OCI-LY1 (cell line): ENCODE results near the gene COL20A1.

Experiments
- H2AFZ ChIP-seq: fragments of 200-600 bp; sonication (generic), shearing (Covaris generic); 2 replicates; pipeline ENCODE4 v1.6.0; 2014; ENCODE audit warnings: antibody characterized with exemption, mild to moderate bottlenecking, low read length
- H3F3A ChIP-seq: fragments of 200-600 bp; sonication (generic), shearing (Covaris generic); 2 replicates; pipeline ENCODE4 v1.6.0; 2014; ENCODE audit warnings: mild to moderate bottlenecking, antibody characterized with exemption, low read length, moderate library complexity; ENCODE audit not compliant: insufficient read depth
- H3K27ac ChIP-seq: fragments of 200-600 bp; sonication (generic); 2 replicates; pipeline ENCODE4 v1.5.1; 2014; ENCODE audit warnings: low read length, mixed run types, mild to moderate bottlenecking, low read depth; ENCODE audit not compliant: poor library complexity, severe bottlenecking
- H3K27me3 ChIP-seq: fragments of 200-600 bp; sonication (generic); 2 replicates; pipeline ENCODE4 v1.6.0; 2014; ENCODE audit warnings: antibody characterized with exemption, mild to moderate bottlenecking, low read length, moderate library complexity; ENCODE audit not compliant: insufficient read depth
- H3K36me3 ChIP-seq: fragments of 200-600 bp; sonication (generic); 2 replicates; pipeline ENCODE4 v1.6.1; 2014; ENCODE audit warnings: mild to moderate bottlenecking, antibody characterized with exemption, low read length, moderate library complexity, mixed read lengths; ENCODE audit not compliant: insufficient read depth
- H3K4me1 ChIP-seq: fragments of 200-600 bp; sonication (generic); 2 replicates; pipeline ENCODE4 v1.5.1; 2014; ENCODE audit warnings: mild to moderate bottlenecking, low read length, moderate library complexity; ENCODE audit not compliant: insufficient read depth, severe bottlenecking
- H3K4me2 ChIP-seq: fragments of 200-600 bp; sonication (generic), shearing (Covaris generic); 2 replicates; pipeline ENCODE4 v1.6.1; 2014; ENCODE audit warnings: low read length
- H3K4me3 ChIP-seq: fragments of 200-600 bp; sonication (generic); 2 replicates; pipeline ENCODE4 v1.5.1; 2014; ENCODE audit warnings: low read length, low read depth, mild to moderate bottlenecking, mixed read lengths; ENCODE audit not compliant: poor library complexity, severe bottlenecking
- H3K79me2 ChIP-seq: fragments of 200-600 bp; shearing (Covaris generic); 2 replicates; pipeline ENCODE4 v1.6.1; 2016; ENCODE audit warnings: mixed run types, low read length, mixed read lengths; ENCODE audit not compliant: insufficient read depth
- H3K9ac ChIP-seq: fragments of 200-600 bp; sonication (generic), shearing (Covaris generic); 2 replicates; pipeline ENCODE4 v1.6.1; 2014; ENCODE audit warnings: mild to moderate bottlenecking, low read length, mixed read lengths
- H3K9me2 ChIP-seq: fragments of 200-600 bp; sonication (generic), shearing (Covaris generic); 2 replicates; pipeline ENCODE4 v1.6.1; 2014; ENCODE audit warnings: low read depth, mild to moderate bottlenecking, low read length, mixed read lengths
- H3K9me3 ChIP-seq: fragments of 200-600 bp; shearing (Covaris generic); 2 replicates; pipeline ENCODE4 v1.6.1; 2014; ENCODE audit warnings: low read length, mixed read lengths
- H4K20me1 ChIP-seq: fragments of 200-600 bp; sonication (generic), shearing (Covaris generic); 2 replicates; pipeline ENCODE4 v1.6.0; 2016; ENCODE audit warnings: mild to moderate bottlenecking, low read length; ENCODE audit not compliant: insufficient read depth
- EZH2 ChIP-seq: fragments of 200-600 bp; sonication (generic), shearing (Covaris generic); IDR thresholded peaks from 2 replicates; pipeline ENCODE4 v1.8.0; 2017; ENCODE audit warnings: borderline replicate concordance, mixed run types, mild to moderate bottlenecking, antibody characterized with exemption, low read length, moderate library complexity, mixed read lengths
- TF ChIP-seq, protein P1 (sequence below): fragments of 200-600 bp; sonication (generic), shearing (Covaris generic); IDR thresholded peaks from 2 replicates; pipeline ENCODE4 v1.5.1; 2017; ENCODE audit warnings: mild to moderate bottlenecking, antibody characterized with exemption, low read length, moderate library complexity, mixed read lengths

COL20A1 gene

DNA sequence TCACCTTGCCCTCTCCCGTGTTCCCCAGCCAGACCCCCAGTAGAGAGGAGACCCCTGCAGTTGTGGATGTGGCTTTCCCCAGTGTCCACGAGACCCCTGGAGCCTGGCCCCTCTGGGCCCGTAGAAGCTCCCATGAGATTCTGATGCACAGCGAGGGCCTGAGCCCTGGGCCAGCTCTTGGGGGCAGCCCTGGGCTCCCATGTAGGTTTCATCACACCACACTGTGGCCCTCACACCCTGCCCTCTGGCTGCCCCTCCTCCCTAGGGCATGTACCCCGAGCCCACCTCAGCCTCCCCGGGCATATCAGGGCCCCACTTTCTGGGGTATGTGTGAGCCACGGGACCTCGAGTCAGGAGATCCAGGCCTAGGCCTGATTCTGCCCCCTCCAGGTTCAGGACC lies 75.2 kb downstream of the COL20A1 start:
- H3K4me2 ChIP-seq = no peak overlapping the region
- no peaks in the 10 kb centered on the region for H4K20me1 ChIP-seq
- no peaks in the 10 kb centered on the region for H3K9me3 ChIP-seq
- no peak overlapping the region for H3K27ac ChIP-seq
- H3K27me3 ChIP-seq = 0 out of 2 replicates have a peak, but pooled peaks cover 4% of the 10 kb centered on the region
- no peak overlapping the region for H3K9ac ChIP-seq
- no peak overlapping the region for H2AFZ ChIP-seq
- no peak overlapping the region for H3K4me3 ChIP-seq
- no peaks in the 10 kb centered on the region for H3K79me2 ChIP-seq
- no peaks in the 10 kb centered on the region for H3F3A ChIP-seq
- no peaks in the 10 kb centered on the region for H3K4me1 ChIP-seq
- no peaks in the 10 kb centered on the region for H3K36me3 ChIP-seq
- no peak for TF ChIP-seq EZH2
- TF ChIP-seq, protein P1, sequence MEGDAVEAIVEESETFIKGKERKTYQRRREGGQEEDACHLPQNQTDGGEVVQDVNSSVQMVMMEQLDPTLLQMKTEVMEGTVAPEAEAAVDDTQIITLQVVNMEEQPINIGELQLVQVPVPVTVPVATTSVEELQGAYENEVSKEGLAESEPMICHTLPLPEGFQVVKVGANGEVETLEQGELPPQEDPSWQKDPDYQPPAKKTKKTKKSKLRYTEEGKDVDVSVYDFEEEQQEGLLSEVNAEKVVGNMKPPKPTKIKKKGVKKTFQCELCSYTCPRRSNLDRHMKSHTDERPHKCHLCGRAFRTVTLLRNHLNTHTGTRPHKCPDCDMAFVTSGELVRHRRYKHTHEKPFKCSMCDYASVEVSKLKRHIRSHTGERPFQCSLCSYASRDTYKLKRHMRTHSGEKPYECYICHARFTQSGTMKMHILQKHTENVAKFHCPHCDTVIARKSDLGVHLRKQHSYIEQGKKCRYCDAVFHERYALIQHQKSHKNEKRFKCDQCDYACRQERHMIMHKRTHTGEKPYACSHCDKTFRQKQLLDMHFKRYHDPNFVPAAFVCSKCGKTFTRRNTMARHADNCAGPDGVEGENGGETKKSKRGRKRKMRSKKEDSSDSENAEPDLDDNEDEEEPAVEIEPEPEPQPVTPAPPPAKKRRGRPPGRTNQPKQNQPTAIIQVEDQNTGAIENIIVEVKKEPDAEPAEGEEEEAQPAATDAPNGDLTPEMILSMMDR = no peak
- no peaks in the 10 kb centered on the region for H3K9me2 ChIP-seq

DNA sequence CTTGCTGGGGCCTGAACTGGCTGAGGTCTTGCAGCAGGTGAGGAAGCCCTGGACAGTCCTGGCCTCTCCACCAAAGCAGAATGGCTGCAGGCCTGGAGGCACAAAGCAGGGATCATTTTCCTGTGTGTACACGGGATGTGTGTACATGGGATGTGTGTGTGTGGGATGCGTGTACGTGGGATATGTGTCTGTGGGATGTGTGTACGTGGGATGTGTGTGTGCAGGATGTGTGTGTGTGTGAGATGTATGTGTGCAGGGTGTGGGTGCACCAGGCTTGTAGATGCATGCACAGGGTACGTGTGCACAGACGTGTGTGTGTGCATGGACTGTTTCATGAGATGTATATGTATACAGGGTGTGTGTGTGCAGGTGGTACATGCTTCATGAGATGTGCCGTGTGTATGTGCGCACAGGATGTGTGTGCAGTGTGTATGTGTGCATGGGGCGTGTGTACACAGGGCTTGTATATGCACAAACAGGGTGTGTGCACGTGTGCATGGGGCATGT lies 76.1 kb downstream of the COL20A1 start:
- H4K20me1 ChIP-seq = no peaks in the 10 kb centered on the region
- 0 out of 2 replicates have a peak, but pooled peaks cover 3% of the 10 kb centered on the region for H3K27me3 ChIP-seq
- H3K4me3 ChIP-seq = no peak overlapping the region
- no peaks in the 10 kb centered on the region for H3F3A ChIP-seq
- H3K36me3 ChIP-seq = no peaks in the 10 kb centered on the region
- H3K9me2 ChIP-seq = no peaks in the 10 kb centered on the region
- H3K9ac ChIP-seq = no peak overlapping the region
- H3K9me3 ChIP-seq = no peaks in the 10 kb centered on the region
- no peak overlapping the region for H2AFZ ChIP-seq
- no peak for TF ChIP-seq EZH2
- TF ChIP-seq, protein P1 = no peak
- H3K79me2 ChIP-seq = no peaks in the 10 kb centered on the region
- H3K27ac ChIP-seq = no peak overlapping the region
- H3K4me1 ChIP-seq = no peaks in the 10 kb centered on the region
- H3K4me2 ChIP-seq = no peak overlapping the region

DNA sequence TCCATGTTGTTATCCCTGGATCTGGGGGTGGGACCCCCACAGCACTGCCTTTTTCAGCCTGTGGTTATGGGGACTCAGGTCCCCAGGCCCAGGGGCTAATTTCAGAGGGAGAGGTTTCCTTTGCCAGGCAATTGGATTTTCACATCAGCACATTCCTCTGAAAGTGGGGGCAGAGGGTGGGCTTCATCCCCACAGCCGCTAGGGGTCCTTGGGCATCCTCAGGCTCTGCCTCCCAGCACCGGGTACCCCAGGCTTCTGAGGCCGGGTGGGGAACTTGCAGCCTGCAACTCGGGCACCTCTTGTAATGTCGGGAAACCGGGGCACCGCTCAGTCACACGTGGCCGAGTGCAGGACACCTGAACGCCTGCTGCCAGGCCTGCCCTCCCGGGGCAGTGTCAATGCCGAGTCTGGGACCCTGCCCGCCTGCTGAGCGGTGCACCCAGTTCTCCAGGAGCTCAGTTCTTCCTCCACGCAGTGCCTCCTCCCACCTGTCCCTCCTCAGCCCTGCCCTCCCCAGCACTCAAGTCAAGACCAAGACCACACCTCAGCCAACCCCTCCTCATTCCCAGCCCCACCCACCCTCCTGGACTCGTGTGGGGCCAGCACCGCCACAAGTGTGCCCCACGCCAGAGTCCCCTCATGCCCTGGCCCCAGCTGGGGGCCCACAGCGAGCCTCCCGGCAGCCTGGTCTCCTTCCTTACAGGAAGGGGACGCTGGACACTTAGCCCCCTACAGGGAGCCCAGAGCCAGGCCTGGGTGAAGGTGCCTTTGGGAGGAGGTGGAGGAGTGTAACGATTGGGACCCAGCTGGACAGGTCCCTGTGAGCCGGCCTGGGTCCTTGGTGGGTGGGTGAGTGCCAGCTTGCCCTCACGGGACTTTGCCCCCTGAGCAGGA lies 77.0 kb downstream of the COL20A1 start:
- Histone ChIP-seq H3K9me2 (no peaks in the 10 kb centered on the region), H3K4me3 (no peak overlapping the region), H3K27ac (no peak overlapping the region), H2AFZ (no peak overlapping the region), H3K4me2 (no peak overlapping the region), H3K9ac (no peak overlapping the region), H3K36me3 (no peaks in the 10 kb centered on the region), H4K20me1 (no peaks in the 10 kb centered on the region), H3K79me2 (no peaks in the 10 kb centered on the region), H3K9me3 (no peaks in the 10 kb centered on the region), H3F3A (no peaks in the 10 kb centered on the region), H3K27me3 (0 out of 2 replicates have a peak, but pooled peaks cover 3% of the 10 kb centered on the region), H3K4me1 (no peaks in the 10 kb centered on the region)
- TF ChIP-seq EZH2 = no peak
- TF ChIP-seq, protein P1 = peak; percentile 8; the same call in 1 of the 2 replicates
